SK-N-MC (cell line): ENCODE results near the gene PRPH.
A peak's percentile ranks its signal among the peaks of the same experiment; 100 is the strongest.

ENCODE experiments used
- DNase-seq: peaks from one replicate; pipeline ENCODE4 v3.0.0-alpha.2; 2011; ENCODE audit warnings: low read depth, low spot score
- H3K27ac ChIP-seq: fragments of 200-600 bp; sonication (generic); 2 replicates; pipeline ENCODE4 v1.5.1; 2016; ENCODE audit warnings: mixed run types
- H3K36me3 ChIP-seq: fragments of 200-600 bp; sonication (generic); 2 replicates; pipeline ENCODE4 v1.6.1; 2017; ENCODE audit warnings: antibody characterized with exemption, low read length, mixed read lengths; ENCODE audit not compliant: insufficient read depth
- H3K4me3 ChIP-seq: fragments of 200-600 bp; sonication (generic); 2 replicates; pipeline ENCODE4 v1.5.1; 2016
- H3K9ac ChIP-seq: fragments of 200-600 bp; sonication (generic); 2 replicates; pipeline ENCODE4 v1.8.0; 2017; ENCODE audit warnings: mixed run types, mixed read lengths; ENCODE audit not compliant: insufficient read length
- H3K9me3 ChIP-seq: fragments of 200-600 bp; sonication (generic); 2 replicates; pipeline ENCODE4 v1.6.1; 2017; ENCODE audit warnings: low read depth, mild to moderate bottlenecking, antibody characterized with exemption, low read length, moderate library complexity, mixed read lengths
- EZH2 ChIP-seq: fragments of 200-600 bp; sonication (generic); IDR thresholded peaks from one replicate; pipeline ENCODE4 v1.6.1; 2017; ENCODE audit warnings: antibody characterized with exemption
- FOXP2 ChIP-seq: optimal IDR thresholded peaks from 2 replicates; pipeline ENCODE3; 2011; ENCODE audit warnings: mild to moderate bottlenecking, moderate library complexity; ENCODE audit not compliant: insufficient read depth; ENCODE audit errors: extremely low read length, control extremely low read depth
- POLR2AphosphoS5 ChIP-seq: IDR thresholded peaks from 2 replicates; pipeline ENCODE4 v1.6.1; 2012; ENCODE audit warnings: mild to moderate bottlenecking, low read depth, low read length, borderline replicate concordance

Gene PRPH

DNA sequence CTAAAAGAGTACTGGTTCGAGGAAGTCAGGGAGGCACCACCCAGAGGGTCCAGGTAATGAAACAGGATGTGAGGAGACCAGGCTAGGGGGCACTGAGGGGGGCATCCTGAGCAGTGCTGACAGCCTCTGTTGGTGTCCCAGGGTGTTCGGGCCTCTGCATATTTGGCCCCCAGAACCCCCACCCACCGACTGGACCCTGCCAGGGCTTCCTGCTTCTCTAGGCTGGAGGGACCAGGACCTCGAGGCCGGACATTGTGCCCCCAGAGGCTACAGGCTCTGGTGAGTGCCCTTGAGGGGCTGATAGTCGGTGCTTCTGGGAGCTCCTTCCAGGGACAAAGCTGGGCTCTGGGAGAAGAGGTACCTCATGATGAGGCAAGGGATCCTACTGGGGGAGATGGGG is 30.7 kb downstream of the PRPH start:
- no peak overlapping the region for H3K27ac ChIP-seq
- DNase-seq = no peak
- H3K36me3 ChIP-seq = peaks cover 52% of the 10 kb centered on the region
- no peak overlapping the region for H3K4me3 ChIP-seq
- H3K9me3 ChIP-seq = no peaks in the 10 kb centered on the region
- no peak overlapping the region for H3K9ac ChIP-seq
- TF ChIP-seq POLR2AphosphoS5 = no peak
- no peak for TF ChIP-seq EZH2
- TF ChIP-seq FOXP2 = no peak

DNA sequence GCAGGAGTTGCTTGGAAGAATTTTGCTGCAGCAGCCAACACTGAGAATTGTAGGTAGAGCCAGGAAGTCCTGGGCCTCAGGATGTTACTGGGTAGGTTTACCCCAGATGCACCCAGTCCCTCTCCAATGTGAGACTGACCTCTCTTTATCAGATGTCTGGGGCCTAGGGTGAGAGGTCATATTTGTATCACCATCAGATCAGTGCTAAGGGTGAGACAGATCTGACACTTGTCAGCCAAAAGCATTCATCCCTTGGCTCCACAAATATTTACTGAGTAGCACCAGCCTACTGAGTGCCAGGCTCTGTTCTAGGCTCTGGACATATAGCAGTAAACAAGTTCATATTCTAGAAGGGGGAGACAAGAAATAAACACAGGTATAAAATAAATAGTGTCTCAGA is 32.4 kb downstream of the PRPH start:
- Histone ChIP-seq H3K4me3 (no peak overlapping the region), H3K36me3 (peaks cover 54% of the 10 kb centered on the region), H3K27ac (no peak overlapping the region), H3K9me3 (no peaks in the 10 kb centered on the region), H3K9ac (no peak overlapping the region)
- no peak for DNase-seq
- TF ChIP-seq FOXP2 = no peak
- no peak for TF ChIP-seq POLR2AphosphoS5

DNA sequence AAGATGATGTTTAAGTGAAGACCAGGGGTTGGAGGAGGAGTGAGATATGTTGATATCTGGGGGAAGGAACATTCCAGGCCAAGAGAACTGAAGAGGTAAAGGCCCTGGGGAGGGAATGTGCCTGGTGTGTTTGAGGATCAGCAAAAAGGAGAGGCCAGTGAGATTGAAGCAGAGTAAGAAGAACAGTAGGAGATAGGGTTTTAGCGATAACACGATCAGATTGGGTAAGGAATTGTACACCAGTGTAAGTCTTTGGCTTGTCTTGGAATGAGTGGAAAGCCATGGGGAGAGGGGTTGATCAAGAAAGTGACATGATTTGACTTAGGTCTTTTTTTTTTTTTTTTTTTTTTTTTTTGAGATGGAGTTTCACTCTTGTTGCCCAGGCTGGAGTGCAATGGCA is 32.9 kb downstream of the PRPH start:
- DNase-seq = no peak
- Histone ChIP-seq H3K4me3 (no peak overlapping the region), H3K27ac (no peak overlapping the region), H3K9ac (no peak overlapping the region), H3K9me3 (no peaks in the 10 kb centered on the region), H3K36me3 (peaks cover 54% of the 10 kb centered on the region)
- TF ChIP-seq FOXP2 (no peak), POLR2AphosphoS5 (no peak), EZH2 (no peak)

DNA sequence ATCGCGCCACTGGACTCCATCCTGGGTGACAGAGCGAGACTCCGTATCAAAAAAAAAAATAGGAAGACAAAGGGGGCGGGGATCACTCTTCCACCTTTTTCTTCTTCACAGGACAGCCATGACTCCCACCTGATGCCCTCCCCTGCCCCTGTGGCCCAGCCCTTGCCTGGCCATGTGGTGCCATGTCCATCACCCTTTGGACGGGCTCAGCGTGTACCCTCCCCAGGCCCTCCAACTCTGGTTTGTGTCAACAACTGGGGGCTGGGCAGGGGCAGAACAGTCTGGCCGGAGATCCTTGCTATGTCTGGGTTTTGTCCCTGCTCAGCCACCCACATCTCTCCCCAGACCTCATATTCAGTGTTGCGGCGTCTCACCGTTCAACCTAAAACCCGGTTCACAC is 33.9 kb downstream of the PRPH start:
- TF ChIP-seq POLR2AphosphoS5 = no peak
- no peak for TF ChIP-seq FOXP2
- TF ChIP-seq EZH2 = no peak
- no peak for DNase-seq
- Histone ChIP-seq H3K4me3 (no peak overlapping the region), H3K9me3 (no peaks in the 10 kb centered on the region), H3K27ac (no peak overlapping the region), H3K36me3 (peaks cover 51% of the 10 kb centered on the region), H3K9ac (no peak overlapping the region)

DNA sequence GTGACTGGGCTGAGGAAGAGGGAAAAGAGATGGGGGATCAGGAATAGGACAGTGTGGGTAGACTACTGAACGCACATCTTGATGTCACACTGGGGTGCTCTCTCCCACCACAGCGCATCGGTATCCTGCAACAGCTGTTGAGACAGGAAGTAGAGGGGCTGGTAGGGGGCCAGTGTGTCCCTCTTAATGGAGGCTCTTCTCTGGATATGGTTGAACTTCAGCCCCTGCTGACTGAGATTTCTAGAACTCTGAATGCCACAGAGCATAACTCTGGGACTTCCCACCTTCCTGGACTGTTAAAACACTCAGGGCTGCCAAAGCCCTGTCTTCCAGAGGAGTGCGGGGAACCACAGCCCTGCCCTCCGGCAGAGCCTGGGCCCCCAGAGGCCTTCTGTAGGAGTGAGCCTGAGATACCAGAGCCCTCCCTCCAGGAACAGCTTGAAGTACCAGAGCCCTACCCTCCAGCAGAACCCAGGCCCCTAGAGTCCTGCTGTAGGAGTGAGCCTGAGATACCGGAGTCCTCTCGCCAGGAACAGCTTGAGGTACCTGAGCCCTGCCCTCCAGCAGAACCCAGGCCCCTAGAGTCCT is 35.2 kb downstream of the PRPH start:
- Histone ChIP-seq H3K27ac (peak overlapping the region; percentile 48), H3K4me3 (no peak overlapping the region), H3K36me3 (peaks cover 44% of the 10 kb centered on the region), H3K9me3 (no peaks in the 10 kb centered on the region), H3K9ac (peak overlapping the region; percentile 28)
- TF ChIP-seq POLR2AphosphoS5 (no peak), EZH2 (no peak), FOXP2 (no peak)
- no peak for DNase-seq

DNA sequence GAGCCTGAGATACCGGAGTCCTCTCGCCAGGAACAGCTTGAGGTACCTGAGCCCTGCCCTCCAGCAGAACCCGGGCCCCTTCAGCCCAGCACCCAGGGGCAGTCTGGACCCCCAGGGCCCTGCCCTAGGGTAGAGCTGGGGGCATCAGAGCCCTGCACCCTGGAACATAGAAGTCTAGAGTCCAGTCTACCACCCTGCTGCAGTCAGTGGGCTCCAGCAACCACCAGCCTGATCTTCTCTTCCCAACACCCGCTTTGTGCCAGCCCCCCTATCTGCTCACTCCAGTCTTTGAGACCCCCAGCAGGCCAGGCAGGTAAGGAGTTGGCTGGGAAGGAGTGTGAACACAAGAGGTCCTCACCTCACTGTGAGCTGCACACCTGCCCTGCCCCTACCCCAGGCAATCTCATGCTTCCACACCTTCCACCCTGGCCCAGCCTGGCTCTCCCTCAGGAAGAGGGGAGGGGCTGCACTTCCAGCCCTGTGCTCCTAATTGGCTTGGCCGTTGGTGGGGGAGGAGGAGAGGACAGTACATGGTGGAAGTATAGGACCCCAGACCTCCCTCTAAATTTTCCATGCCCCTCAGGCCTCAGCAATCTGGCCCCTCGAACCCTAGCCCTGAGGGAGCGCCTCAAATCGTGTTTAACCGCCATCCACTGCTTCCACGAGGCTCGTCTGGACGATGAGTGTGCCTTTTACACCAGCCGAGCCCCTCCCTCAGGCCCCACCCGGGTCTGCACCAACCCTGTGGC is 35.9 kb downstream of the PRPH start:
- Histone ChIP-seq H3K27ac (peak overlapping the region; percentile 91; the same call in 1 of the 2 replicates), H3K36me3 (peaks cover 38% of the 10 kb centered on the region), H3K9me3 (no peaks in the 10 kb centered on the region), H3K9ac (no peak overlapping the region), H3K4me3 (no peak overlapping the region)
- no peak for DNase-seq
- TF ChIP-seq FOXP2 (no peak), EZH2 (no peak), POLR2AphosphoS5 (no peak)

DNA sequence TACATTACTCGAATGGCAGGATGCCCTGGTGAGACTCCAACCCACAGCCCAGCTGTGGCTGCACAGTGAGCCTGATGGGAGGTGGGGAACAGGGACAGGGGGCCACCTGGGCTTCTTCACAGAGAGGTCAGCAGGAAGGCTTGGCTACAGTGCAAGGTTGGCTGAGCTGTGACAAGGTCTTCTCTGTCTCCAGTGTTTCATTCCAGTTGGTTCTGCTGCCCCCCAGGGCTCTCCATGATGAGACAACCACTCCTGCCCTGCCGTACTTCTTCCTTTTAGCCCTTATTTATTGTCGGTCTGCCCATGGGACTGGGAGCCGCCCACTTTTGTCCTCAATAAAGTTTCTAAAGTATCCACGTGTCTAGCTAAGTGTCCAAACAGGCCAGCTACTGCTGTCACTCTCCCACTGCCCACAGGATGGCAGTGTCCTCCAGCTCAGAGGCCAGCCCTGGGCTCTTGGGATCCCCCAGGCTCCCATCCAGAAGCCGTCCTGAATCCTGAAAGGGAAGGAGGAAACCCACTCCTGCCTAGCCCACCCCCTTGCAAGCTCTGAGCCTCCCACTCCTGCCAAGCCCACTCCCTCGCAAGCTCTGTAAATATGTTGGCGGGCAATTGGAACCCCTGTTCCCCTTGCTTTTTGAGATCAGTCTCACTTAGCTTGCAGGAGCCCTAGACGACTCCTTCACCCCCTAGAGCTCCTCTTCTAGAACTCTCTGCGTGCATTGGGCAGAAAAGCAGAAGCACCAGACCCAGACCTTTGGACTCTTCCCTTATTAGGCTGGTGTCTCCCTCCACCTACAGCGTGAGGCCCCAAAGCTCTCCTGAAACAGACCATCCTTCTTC is 36.7 kb downstream of the PRPH start:
- peaks cover 30% of the 10 kb centered on the region for H3K36me3 ChIP-seq
- H3K4me3 ChIP-seq = peak overlapping the region; percentile 66
- H3K27ac ChIP-seq = peak overlapping the region; percentile 91
- peak overlapping the region; percentile 15 for H3K9ac ChIP-seq
- DNase-seq = no peak
- TF ChIP-seq FOXP2 = no peak
- no peaks in the 10 kb centered on the region for H3K9me3 ChIP-seq

DNA sequence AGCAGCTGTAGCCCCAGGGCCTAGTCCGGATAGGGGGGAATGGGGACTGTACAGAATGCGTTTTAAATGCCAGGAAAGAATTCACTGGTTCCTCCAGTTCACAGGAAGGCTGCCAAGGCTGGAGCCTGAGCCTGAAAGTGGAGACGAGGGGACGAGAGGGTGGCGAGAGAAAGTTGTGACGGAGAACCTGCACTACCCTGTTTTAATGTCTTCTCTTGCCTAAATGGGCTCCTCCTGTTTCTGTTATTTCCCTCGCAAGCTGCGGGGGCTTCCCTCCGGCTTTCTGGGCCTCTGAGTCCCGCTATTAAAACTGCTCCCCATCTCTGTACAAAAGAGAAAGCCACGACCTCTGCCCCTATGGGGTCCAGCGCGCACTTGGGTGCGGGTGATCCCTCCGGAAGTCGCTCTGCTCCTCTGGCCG is 37.5 kb downstream of the PRPH start:
- no peak for DNase-seq
- TF ChIP-seq FOXP2 = no peak
- no peak for TF ChIP-seq POLR2AphosphoS5
- TF ChIP-seq EZH2 = no peak
- H3K9ac ChIP-seq = peak overlapping the region; percentile 19
- peak overlapping the region; percentile 66 for H3K4me3 ChIP-seq
- peak overlapping the region; percentile 91 for H3K27ac ChIP-seq
- H3K36me3 ChIP-seq = peaks cover 22% of the 10 kb centered on the region; the same call in 1 of the 2 replicates
- H3K9me3 ChIP-seq = no peaks in the 10 kb centered on the region
